Lower leg skin (tissue), 3 donors: ENCODE results near the gene LCMT1.

Source experiments
- CTCF ChIP-seq, 3 donors: fragments of 450-650 bp; IDR thresholded peaks; one replicate each; pipeline ENCODE4 v1.5.1; 2016; ENCODE audit warnings: antibody characterized with exemption in 3 of 3, mild to moderate bottlenecking in 3 of 3, moderate library complexity in 2 of 3
- POLR2A ChIP-seq, 2 donors: fragments of 450-650 bp; IDR thresholded peaks; one replicate each; pipeline ENCODE4 v1.6.1; 2016 to 2017; ENCODE audit warnings: antibody characterized with exemption in 2 of 2, mild to moderate bottlenecking in 1 of 2, moderate library complexity in 1 of 2

DNA sequence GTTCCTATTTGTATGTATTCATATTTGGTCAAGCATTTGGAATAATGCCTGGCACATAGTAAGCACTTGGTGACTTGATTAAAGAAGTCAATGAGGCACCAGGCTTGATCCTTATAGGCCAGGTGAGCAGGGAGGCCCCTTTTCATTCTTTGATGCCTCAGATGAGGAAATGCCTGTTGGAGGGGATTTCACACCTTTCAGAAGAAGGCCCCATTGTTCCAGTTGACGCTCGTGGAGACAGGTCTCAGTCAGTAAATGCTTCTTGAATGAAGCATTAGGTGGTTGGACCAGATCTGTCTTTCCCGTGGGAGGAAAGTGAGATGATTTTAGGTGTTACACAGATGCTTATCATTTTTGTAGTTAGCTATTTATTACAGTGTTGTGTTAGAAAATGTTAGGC, 13.0 kb downstream of the LCMT1 start:
- TF ChIP-seq CTCF (IDR thresholded peaks at IDR 0.05) (no peak), POLR2A (IDR thresholded peaks at IDR 0.05) (no peak)
